Measurements from ENCODE around the gene HEY2.

The HEY2 gene

DNA sequence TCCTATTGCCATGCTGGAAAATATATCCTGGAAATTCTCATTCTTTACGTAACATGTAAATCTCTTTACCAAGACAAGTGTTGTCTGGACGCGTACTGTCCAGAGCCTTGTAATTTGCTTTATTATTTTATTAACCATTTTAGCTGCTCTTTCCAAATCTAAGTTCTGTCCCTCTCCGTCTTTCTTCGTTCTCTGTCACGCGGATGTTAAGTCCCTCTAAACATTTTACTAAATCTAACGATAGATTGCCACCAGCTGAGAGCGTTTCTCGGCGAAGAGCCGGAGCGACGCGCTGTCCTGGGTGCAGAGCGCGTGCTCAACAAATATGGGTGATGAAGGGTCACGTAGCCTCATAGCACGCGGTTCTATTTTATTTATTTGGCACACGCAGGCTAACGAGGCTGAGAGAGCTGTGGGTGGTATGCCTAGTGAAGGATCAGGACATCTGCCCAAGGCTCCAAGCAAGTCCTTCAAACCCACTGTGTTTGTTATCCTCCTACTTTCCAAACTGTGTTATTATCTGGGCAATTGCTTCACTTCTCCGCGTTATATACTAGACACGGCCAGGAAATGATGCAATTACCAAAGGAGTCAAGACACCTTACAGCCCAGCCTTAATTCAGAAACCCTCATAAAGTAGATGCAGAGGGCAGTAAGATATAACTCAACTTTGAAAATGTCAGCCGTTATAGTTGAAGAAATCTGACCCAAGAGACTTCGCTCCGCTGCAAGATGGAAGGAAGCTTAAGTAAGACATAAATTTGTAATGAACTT lies 31.3 kb downstream of the HEY2 start (continued):
- peak; percentile 83 for TF ChIP-seq ZNF600 (tag by site-specific recombination; IDR thresholded peaks at IDR 0.05)
- TF ChIP-seq ZSCAN30 (tag by site-specific recombination; IDR thresholded peaks at IDR 0.05), result peak; percentile 53; the same call in 1 of the 2 replicates
- TF ChIP-seq ZNF530 (tag by site-specific recombination; IDR thresholded peaks at IDR 0.05; ENCODE audit: low read depth), result 0 out of 2 replicates have a peak, but pooled peaks have one; percentile 4
- TF ChIP-seq YY1 (tag by site-specific recombination; IDR thresholded peaks at IDR 0.05), result peak; percentile 51; the same call in 1 of the 2 replicates
- peak; percentile 71 for TF ChIP-seq ZNF366 (tag by site-specific recombination; conservative IDR thresholded peaks at IDR 0.05)
- TF ChIP-seq ZNF140 (tag by site-specific recombination; IDR thresholded peaks at IDR 0.05), result no peak
- 0 out of 2 replicates have a peak, but pooled peaks have one; percentile 53 for TF ChIP-seq ZNF324 (tag by site-specific recombination; IDR thresholded peaks at IDR 0.05)
- TF ChIP-seq ZNF394 (tag by site-specific recombination; IDR thresholded peaks at IDR 0.05; ENCODE audit: borderline replicate concordance), result 0 out of 2 replicates have a peak, but pooled peaks have one; percentile 27
- no peak for TF ChIP-seq ZNF223 (tag by site-specific recombination; IDR thresholded peaks at IDR 0.05)
- peak; percentile 47; the same call in 1 of the 2 replicates for TF ChIP-seq ZFP69B (tag by site-specific recombination; IDR thresholded peaks at IDR 0.05)
- peak; percentile 71 for TF ChIP-seq ZXDB (tag by site-specific recombination; IDR thresholded peaks at IDR 0.05)

DNA sequence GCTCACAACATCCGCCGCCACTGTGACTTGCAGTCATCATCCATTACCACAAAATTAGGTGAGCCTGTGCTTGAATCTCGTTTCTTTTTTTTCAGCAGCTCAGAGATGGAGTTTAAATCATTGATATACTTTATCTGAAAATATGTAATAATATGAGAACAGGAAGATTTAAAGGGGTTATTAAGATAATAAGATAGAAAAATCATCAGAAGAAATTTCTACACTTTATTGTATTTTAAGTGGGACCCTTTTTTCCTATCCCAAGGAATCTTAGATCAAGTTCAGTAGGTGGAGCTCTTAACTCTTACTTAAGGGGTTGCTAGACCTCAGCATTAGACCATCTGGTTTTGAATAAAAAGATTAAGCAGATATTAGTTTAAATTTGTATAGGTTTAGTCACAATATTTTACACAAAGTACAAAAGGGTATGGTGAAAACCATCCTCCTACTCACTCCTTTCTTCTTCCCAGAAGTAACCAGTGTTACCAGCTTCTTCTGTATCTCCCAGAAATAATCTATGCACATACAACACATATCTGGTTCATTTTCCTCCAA lies 32.0 kb downstream of the HEY2 start:
- ChIA-PET POLR2A (interaction anchor here (0.7 to 3.5 kb wide), 8 partner anchors 9 to 205 kb away, joined by 3 to 66 read pairs (median 6); partner anchors contain the start of genes HINT3, NCOA7 and TRMT11), CTCF (interaction anchor here (0.6 to 3.0 kb wide), 39 partner anchors 9 to 834 kb away, joined by 3 to 44 read pairs (median 5); partner anchors contain the start of genes HINT3 and NCOA7)
- no peaks in the 10 kb centered on the region for H3K4me1 ChIP-seq (ENCODE audit: control insufficient read depth, insufficient read depth, low read length)
- peak overlapping the region; percentile 85 for H3K4me3 ChIP-seq (ENCODE audit: low read depth, low read length)
- H3K9me3 ChIP-seq (ENCODE audit: control insufficient read depth, insufficient read depth, low read depth, low read length), result no peaks in the 10 kb centered on the region
- H3K27ac ChIP-seq (ENCODE audit: extremely low read depth, low read depth, low read length), result peak overlapping the region; percentile 83
- H3K36me3 ChIP-seq (ENCODE audit: control insufficient read depth in 2 of 2, insufficient read depth in 1 of 2, low read length in 2 of 2), result no peaks in the 10 kb centered on the region
- TF ChIP-seq, protein P1, sequence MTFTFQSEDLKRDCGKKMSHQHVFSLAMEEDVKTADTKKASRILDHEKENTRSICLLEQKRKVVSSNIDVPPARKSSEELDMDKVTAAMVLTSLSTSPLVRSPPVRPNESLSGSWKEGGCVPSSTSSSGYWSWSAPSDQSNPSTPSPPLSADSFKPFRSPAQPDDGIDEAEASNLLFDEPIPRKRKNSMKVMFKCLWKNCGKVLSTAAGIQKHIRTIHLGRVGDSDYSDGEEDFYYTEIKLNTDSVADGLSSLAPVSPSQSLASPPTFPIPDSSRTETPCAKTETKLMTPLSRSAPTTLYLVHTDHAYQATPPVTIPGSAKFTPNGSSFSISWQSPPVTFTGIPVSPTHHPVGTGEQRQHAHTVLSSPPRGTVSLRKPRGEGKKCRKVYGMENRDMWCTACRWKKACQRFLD (tag by site-specific recombination; IDR thresholded peaks at IDR 0.05), result no peak
- TF ChIP-seq, protein P2, sequence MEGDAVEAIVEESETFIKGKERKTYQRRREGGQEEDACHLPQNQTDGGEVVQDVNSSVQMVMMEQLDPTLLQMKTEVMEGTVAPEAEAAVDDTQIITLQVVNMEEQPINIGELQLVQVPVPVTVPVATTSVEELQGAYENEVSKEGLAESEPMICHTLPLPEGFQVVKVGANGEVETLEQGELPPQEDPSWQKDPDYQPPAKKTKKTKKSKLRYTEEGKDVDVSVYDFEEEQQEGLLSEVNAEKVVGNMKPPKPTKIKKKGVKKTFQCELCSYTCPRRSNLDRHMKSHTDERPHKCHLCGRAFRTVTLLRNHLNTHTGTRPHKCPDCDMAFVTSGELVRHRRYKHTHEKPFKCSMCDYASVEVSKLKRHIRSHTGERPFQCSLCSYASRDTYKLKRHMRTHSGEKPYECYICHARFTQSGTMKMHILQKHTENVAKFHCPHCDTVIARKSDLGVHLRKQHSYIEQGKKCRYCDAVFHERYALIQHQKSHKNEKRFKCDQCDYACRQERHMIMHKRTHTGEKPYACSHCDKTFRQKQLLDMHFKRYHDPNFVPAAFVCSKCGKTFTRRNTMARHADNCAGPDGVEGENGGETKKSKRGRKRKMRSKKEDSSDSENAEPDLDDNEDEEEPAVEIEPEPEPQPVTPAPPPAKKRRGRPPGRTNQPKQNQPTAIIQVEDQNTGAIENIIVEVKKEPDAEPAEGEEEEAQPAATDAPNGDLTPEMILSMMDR (tag by site-specific recombination; IDR thresholded peaks at IDR 0.05), result peak; percentile 54
- TF ChIP-seq KLF9 (tag by site-specific recombination; IDR thresholded peaks at IDR 0.05; ENCODE audit: low read depth), result no peak
- no peak for TF ChIP-seq MZF1 (tag by site-specific recombination; IDR thresholded peaks at IDR 0.05; ENCODE audit: borderline replicate concordance)
- TF ChIP-seq ZNF843 (tag by site-specific recombination; IDR thresholded peaks at IDR 0.05), result no peak
- TF ChIP-seq ZNF501 (tag by site-specific recombination; IDR thresholded peaks at IDR 0.05), result no peak
- no peak for TF ChIP-seq ZNF571 (tag by site-specific recombination; IDR thresholded peaks at IDR 0.05)
- 0 out of 2 replicates have a peak, but pooled peaks have one; percentile 6 for TF ChIP-seq ZNF558 (tag by site-specific recombination; IDR thresholded peaks at IDR 0.05)
- TF ChIP-seq, protein P3, sequence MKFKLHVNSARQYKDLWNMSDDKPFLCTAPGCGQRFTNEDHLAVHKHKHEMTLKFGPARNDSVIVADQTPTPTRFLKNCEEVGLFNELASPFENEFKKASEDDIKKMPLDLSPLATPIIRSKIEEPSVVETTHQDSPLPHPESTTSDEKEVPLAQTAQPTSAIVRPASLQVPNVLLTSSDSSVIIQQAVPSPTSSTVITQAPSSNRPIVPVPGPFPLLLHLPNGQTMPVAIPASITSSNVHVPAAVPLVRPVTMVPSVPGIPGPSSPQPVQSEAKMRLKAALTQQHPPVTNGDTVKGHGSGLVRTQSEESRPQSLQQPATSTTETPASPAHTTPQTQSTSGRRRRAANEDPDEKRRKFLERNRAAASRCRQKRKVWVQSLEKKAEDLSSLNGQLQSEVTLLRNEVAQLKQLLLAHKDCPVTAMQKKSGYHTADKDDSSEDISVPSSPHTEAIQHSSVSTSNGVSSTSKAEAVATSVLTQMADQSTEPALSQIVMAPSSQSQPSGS (tag by site-specific recombination; IDR thresholded peaks at IDR 0.05; ENCODE audit: low read depth), result no peak; the same call in 1 of the 2 replicates
- TF ChIP-seq, protein P4, sequence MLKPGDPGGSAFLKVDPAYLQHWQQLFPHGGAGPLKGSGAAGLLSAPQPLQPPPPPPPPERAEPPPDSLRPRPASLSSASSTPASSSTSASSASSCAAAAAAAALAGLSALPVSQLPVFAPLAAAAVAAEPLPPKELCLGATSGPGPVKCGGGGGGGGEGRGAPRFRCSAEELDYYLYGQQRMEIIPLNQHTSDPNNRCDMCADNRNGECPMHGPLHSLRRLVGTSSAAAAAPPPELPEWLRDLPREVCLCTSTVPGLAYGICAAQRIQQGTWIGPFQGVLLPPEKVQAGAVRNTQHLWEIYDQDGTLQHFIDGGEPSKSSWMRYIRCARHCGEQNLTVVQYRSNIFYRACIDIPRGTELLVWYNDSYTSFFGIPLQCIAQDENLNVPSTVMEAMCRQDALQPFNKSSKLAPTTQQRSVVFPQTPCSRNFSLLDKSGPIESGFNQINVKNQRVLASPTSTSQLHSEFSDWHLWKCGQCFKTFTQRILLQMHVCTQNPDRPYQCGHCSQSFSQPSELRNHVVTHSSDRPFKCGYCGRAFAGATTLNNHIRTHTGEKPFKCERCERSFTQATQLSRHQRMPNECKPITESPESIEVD (tag by site-specific recombination; IDR thresholded peaks at IDR 0.05), result 0 out of 2 replicates have a peak, but pooled peaks have one; percentile 1
- no peak for TF ChIP-seq ZNF23 (tag by site-specific recombination; IDR thresholded peaks at IDR 0.05; ENCODE audit: borderline replicate concordance)
- no peak for TF ChIP-seq REPIN1 (tag by site-specific recombination; IDR thresholded peaks at IDR 0.05; ENCODE audit: low read depth)
- no peak for TF ChIP-seq KLF10 (tag by site-specific recombination; IDR thresholded peaks at IDR 0.05)
- no peak for TF ChIP-seq ZNF792 (tag by site-specific recombination; IDR thresholded peaks at IDR 0.05)
- no peak for TF ChIP-seq ZNF548 (tag by site-specific recombination; IDR thresholded peaks at IDR 0.05)
- no peak for TF ChIP-seq HOXC10 (CRISPR knock-in tag; IDR thresholded peaks at IDR 0.05)
- TF ChIP-seq, protein P5, sequence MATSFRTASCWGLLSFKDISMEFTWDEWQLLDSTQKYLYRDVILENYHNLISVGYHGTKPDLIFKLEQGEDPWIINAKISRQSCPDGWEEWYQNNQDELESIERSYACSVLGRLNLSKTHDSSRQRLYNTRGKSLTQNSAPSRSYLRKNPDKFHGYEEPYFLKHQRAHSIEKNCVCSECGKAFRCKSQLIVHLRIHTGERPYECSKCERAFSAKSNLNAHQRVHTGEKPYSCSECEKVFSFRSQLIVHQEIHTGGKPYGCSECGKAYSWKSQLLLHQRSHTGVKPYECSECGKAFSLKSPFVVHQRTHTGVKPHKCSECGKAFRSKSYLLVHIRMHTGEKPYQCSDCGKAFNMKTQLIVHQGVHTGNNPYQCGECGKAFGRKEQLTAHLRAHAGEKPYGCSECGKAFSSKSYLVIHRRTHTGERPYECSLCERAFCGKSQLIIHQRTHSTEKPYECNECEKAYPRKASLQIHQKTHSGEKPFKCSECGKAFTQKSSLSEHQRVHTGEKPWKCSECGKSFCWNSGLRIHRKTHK (tag by site-specific recombination; IDR thresholded peaks at IDR 0.05), result no peak

Measured in HEK293 (cell line).